BJ (cell line): ENCODE data around the gene GORASP1. TPM values are rescaled to one million over a fixed set of nuclear protein-coding genes. Genes with fewer than 3 reads are reported as not detected.

Experiments
- CTCF ChIA-PET: fragments of 350-600 bp; formaldehyde crosslinking; extraction: SDS; loops from one replicate; lab custom pipeline; 2021; ENCODE audit warnings: antibody characterized with exemption, inconsistent platforms; lab: Yijun Ruan, JAX
- POLR2A ChIA-PET: fragments of 300-600 bp; sonication (Branson Sonifier 250); formaldehyde crosslinking; extraction: SDS; loops from one replicate; lab custom pipeline; 2021; ENCODE audit warnings: antibody characterized with exemption; lab: Charles Lee
- DNase-seq: peaks from one replicate; pipeline ENCODE4 v3.0.0-alpha.2; 2011; ENCODE audit warnings: low read depth
- H3K27me3 ChIP-seq: 2 replicates; pipeline ENCODE4 v1.6.0; 2011; ENCODE audit warnings: low read length; ENCODE audit not compliant: control insufficient read depth, insufficient read depth
- H3K36me3 ChIP-seq: 2 replicates; pipeline ENCODE4 v1.5.1; 2011; ENCODE audit warnings: low read length; ENCODE audit not compliant: control insufficient read depth, insufficient read depth
- H3K4me3 ChIP-seq: 2 replicates; pipeline ENCODE4 v1.5.1; 2011; ENCODE audit warnings: low read depth, mild to moderate bottlenecking, control low read depth, low read length
- polyA plus RNA-seq: library from polyadenylated mRNA; depleted of rRNA; stranded (reverse); fragments of >200 nt; gene quantifications from 2 replicates; pipeline ENCODE4 v1.2.3, GENCODE V29; 2011
- TF ChIP-seq, protein P1 (sequence below): IDR thresholded peaks from 2 replicates; pipeline ENCODE4 v1.5.1; 2011; ENCODE audit warnings: low read depth, mild to moderate bottlenecking, control low read depth, inconsistent platforms, low read length, moderate library complexity; ENCODE audit not compliant: insufficient read depth

GORASP1 gene
- polyA plus RNA-seq, 1 experiment: 87.0 TPM

DNA sequence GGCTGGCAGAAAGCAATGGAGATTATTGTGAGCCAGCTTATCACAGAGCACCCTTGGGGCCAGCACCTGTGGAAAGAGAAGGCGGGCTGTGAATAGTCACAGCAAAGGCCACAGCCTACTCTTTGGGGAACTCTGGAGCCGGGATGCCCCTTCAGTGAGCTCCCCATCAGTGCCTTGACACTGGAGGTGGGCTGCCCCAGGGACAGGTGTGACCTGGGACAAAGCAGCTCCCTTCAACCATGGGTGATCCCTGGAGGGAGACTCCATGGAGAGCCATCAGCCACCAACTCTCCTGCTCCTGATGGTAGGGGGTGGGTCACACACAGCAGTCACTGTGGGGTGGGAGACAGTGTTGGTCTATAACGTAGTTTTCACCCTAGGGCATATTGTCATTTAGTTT lies 5.9 kb upstream of the GORASP1 start:
- no peak for DNase-seq
- ChIA-PET POLR2A (no interaction called here), CTCF (no interaction called here)
- Histone ChIP-seq H3K4me3 (no peak overlapping the region), H3K36me3 (no peaks in the 10 kb centered on the region), H3K27me3 (no peaks in the 10 kb centered on the region)
- TF ChIP-seq, protein P1, sequence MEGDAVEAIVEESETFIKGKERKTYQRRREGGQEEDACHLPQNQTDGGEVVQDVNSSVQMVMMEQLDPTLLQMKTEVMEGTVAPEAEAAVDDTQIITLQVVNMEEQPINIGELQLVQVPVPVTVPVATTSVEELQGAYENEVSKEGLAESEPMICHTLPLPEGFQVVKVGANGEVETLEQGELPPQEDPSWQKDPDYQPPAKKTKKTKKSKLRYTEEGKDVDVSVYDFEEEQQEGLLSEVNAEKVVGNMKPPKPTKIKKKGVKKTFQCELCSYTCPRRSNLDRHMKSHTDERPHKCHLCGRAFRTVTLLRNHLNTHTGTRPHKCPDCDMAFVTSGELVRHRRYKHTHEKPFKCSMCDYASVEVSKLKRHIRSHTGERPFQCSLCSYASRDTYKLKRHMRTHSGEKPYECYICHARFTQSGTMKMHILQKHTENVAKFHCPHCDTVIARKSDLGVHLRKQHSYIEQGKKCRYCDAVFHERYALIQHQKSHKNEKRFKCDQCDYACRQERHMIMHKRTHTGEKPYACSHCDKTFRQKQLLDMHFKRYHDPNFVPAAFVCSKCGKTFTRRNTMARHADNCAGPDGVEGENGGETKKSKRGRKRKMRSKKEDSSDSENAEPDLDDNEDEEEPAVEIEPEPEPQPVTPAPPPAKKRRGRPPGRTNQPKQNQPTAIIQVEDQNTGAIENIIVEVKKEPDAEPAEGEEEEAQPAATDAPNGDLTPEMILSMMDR: no peak

DNA sequence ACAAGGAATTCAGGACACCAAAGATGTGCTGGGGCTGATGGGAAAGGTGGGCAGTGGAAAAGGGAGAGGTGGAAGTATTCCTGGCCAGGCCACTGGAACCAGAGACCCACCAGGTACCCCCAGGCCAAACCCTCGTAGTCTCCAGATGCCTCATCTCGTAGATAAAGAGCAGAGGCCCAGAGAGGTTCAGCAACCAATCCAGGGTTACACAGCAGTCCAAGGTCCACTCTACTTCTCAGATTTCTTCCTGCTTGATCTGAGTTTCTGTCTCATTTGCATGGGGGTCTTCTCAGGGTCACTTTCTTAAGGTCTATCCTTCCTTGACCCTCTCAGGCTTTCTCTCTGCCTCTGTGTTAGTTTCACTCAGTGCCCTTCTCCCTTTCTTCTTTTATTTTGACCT lies 5.1 kb upstream of the GORASP1 start:
- Histone ChIP-seq H3K27me3 (no peaks in the 10 kb centered on the region), H3K36me3 (no peaks in the 10 kb centered on the region), H3K4me3 (no peak overlapping the region)
- CTCF ChIA-PET: no interaction called here
- no peak for DNase-seq
- POLR2A ChIA-PET: no interaction called here
- TF ChIP-seq, protein P1: no peak

DNA sequence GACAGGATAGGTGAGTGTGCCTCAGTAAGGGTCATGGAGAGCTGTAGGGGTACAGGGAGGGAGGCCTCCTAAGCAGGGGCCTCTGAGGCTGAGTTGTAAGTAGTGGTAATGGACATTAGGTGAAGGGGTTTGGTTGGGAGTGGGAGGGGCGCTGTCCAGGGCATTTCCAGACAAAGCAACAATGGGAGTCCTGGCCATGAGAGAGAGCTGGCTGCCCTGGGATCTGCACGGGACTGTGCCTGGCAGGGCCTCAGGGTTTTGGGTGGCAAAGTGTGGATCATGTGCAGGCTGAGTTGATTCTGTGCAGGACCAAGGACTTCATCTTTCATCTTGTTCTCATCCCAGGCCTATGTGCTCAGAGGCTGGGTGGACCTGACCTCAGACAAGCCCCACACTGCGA lies 4.7 kb upstream of the GORASP1 start:
- no peaks in the 10 kb centered on the region for H3K36me3 ChIP-seq
- H3K4me3 ChIP-seq: no peak overlapping the region
- ChIA-PET POLR2A (no interaction called here), CTCF (interaction anchor here (1.0 to 3.3 kb wide), 2 partner anchors 14 to 180 kb away, joined by 3 to 10 read pairs; no protein-coding TSS in a partner anchor)
- no peak for DNase-seq
- TF ChIP-seq, protein P1: no peak
- H3K27me3 ChIP-seq: no peaks in the 10 kb centered on the region

DNA sequence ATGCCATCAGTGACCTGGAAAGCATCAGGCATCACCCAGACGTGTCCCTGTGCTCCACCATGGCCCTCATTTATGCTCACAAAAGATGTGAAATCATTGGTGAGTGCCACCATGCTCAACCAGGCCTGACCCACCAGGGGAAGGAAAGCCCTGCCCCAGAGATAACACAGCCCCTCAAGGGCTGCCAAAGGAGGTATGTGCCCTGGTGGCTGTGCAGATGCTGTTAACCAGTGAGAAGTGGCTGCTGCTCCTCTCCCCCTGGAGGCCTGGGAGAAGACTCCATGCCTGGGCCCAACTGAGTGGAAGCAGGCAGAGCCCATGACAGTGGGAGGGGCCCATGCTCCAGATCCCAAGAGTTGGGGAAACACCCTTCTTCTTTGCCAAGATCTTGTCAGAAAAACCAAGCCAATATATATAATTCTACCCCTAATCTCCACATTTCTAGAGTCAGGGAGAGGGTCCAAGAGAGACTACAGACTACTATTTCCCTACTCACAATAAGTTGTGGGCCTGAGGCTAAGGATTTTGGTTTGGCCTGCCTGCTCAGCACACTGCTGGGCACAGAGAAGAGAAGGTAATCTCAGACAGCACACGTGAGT lies 2.7 kb upstream of the GORASP1 start:
- POLR2A ChIA-PET: no interaction called here
- TF ChIP-seq, protein P1: no peak
- no peaks in the 10 kb centered on the region for H3K36me3 ChIP-seq
- no peaks in the 10 kb centered on the region for H3K27me3 ChIP-seq
- CTCF ChIA-PET: interaction anchor here (3.3 to 4.7 kb wide), 2 partner anchors 17 to 182 kb away, joined by 10 to 25 read pairs; no protein-coding TSS in a partner anchor
- H3K4me3 ChIP-seq: no peak overlapping the region
- DNase-seq: no peak

DNA sequence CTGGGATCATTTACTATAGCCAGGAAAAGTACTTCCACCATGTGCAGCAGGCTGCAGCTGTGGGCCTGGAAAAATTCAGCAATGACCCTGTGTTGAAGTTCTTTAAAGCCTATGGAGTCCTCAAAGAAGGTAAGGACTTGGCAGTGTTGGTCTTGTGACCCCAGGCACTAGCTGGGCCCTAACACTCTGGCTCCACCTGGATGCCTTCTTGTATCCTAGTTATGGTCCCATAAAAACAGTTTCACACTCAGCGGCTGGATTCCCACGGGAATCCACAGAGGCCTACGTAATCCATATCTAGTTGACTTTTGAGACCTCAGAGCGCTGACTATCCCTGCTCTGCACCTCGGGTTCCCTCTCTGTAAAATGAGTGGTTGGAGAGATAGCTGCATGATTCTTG lies 1.7 kb upstream of the GORASP1 start:
- Histone ChIP-seq H3K4me3 (no peak overlapping the region), H3K27me3 (no peaks in the 10 kb centered on the region), H3K36me3 (no peaks in the 10 kb centered on the region)
- TF ChIP-seq, protein P1: no peak
- ChIA-PET POLR2A (no interaction called here), CTCF (interaction anchor here (0.6 to 4.7 kb wide), 3 partner anchors 18 to 183 kb away, joined by 3 to 25 read pairs (median 10); no protein-coding TSS in a partner anchor)
- no peak for DNase-seq
